ENCODE results near the gene SPACA6.

- TF ChIP-seq POLR2A (IDR thresholded peaks at IDR 0.05) (no peak), CTCF (IDR thresholded peaks at IDR 0.05) (no peak)
Observed at GRCh38 chr19:51702825-51703574, 9.9 kb downstream of the SPACA6 start.
